HepG2 (cell line): ENCODE data around the gene SERTAD3. TPM values are rescaled to one million over a fixed set of nuclear protein-coding genes. Genes with fewer than 3 reads are reported as not detected.
A peak's percentile ranks its signal among the peaks of the same experiment; 100 is the strongest.

ENCODE experiments used
- FOXO1 ChIP-seq: sonication (generic); formaldehyde crosslinking; IDR thresholded peaks from 2 replicates; pipeline ENCODE4 v1.4.0; 2020; ENCODE audit warnings: missing genetic modification reagents
- GATAD1 ChIP-seq: IDR thresholded peaks from 2 replicates; pipeline ENCODE4 v1.6.1; 2016; ENCODE audit warnings: missing genetic modification reagents, missing compliant biosample characterization
- GFI1 ChIP-seq: sonication (generic); formaldehyde crosslinking; IDR thresholded peaks from 2 replicates; pipeline ENCODE4 v1.5.0; 2020; ENCODE audit warnings: missing genetic modification reagents, mild to moderate bottlenecking, borderline replicate concordance
- MBD4 ChIP-seq: IDR thresholded peaks from 2 replicates; pipeline ENCODE4 v1.6.1; 2012; ENCODE audit warnings: low read length, inconsistent platforms, borderline replicate concordance
- MTA3 ChIP-seq: sonication (generic); formaldehyde crosslinking; IDR thresholded peaks from 2 replicates; pipeline ENCODE4 v1.4.0; 2020; ENCODE audit warnings: missing genetic modification reagents
- PAF1 ChIP-seq: IDR thresholded peaks from 2 replicates; pipeline ENCODE4 v1.6.1; 2016; ENCODE audit warnings: missing genetic modification reagents, missing compliant biosample characterization
- TEF ChIP-seq: sonication (generic); formaldehyde crosslinking; IDR thresholded peaks from 2 replicates; pipeline ENCODE4 v1.5.0; 2020; ENCODE audit warnings: missing genetic modification reagents
- ZBTB14 ChIP-seq: sonication (generic); formaldehyde crosslinking; IDR thresholded peaks from 2 replicates; pipeline ENCODE4 v1.4.0; 2020; ENCODE audit warnings: missing genetic modification reagents
- ZNF235 ChIP-seq: sonication (generic); formaldehyde crosslinking; IDR thresholded peaks from 2 replicates; pipeline ENCODE4 v1.8.1; 2023; ENCODE audit warnings: mild to moderate bottlenecking, missing genetic modification reagents, borderline replicate concordance
- ZNF280D ChIP-seq: sonication (generic); formaldehyde crosslinking; IDR thresholded peaks from 2 replicates; pipeline ENCODE4 v1.5.1; 2020; ENCODE audit warnings: mild to moderate bottlenecking, missing genetic modification reagents
- ZNF282 ChIP-seq: fragments of 450-650 bp; IDR thresholded peaks from 2 replicates; pipeline ENCODE4 v1.6.1; 2018; ENCODE audit not compliant: partially characterized antibody
- ZNF326 ChIP-seq: sonication (generic); formaldehyde crosslinking; IDR thresholded peaks from 2 replicates; pipeline ENCODE4 v1.4.0; 2020; ENCODE audit warnings: missing genetic modification reagents, borderline replicate concordance
- ZNF501 ChIP-seq: sonication (generic); formaldehyde crosslinking; IDR thresholded peaks from 2 replicates; pipeline ENCODE4 v1.5.1; 2020; ENCODE audit warnings: mild to moderate bottlenecking, moderate library complexity, missing genetic modification reagents
- ZNF709 ChIP-seq: sonication (generic); formaldehyde crosslinking; IDR thresholded peaks from 2 replicates; pipeline ENCODE4 v1.5.0; 2020; ENCODE audit warnings: mild to moderate bottlenecking, missing genetic modification reagents
- polyA plus RNA-seq, 8 experiments: library from polyadenylated mRNA; depleted of rRNA in 3 of 8; stranded (reverse) in 7 of 8; unstranded in 1 of 8; fragments of >200 nt; fragmentation: Illumina TruSeq in 4 of 8; extraction: Trizol in 4 of 8; gene quantifications; 2 replicates each; pipeline versions ENCODE4 v1.2.1 to v1.2.3, GENCODE V29; 2011 to 2016; ENCODE audit warnings: low read depth in 4 of 8, missing spikeins in 1 of 8, mixed read lengths in 1 of 8; ENCODE audit not compliant: insufficient read depth in 1 of 8
- total RNA-seq, 5 experiments: library from RNA; depleted of rRNA; stranded (reverse); fragments of >200 nt; fragmentation: Illumina TruSeq; extraction: Trizol; gene quantifications; 2 replicates each; pipeline ENCODE4 v1.2.3, GENCODE V29; 2016; ENCODE audit warnings: low read depth in 1 of 5
- TF ChIP-seq, protein P1 (sequence below): sonication (generic); formaldehyde crosslinking; IDR thresholded peaks from 2 replicates; pipeline ENCODE4 v1.4.0; 2020; ENCODE audit warnings: mild to moderate bottlenecking, missing genetic modification reagents, borderline replicate concordance
- TF ChIP-seq, protein P2 (sequence below): sonication (generic); formaldehyde crosslinking; IDR thresholded peaks from 2 replicates; pipeline ENCODE4 v1.4.0; 2020; ENCODE audit warnings: missing genetic modification reagents, borderline replicate concordance

The SERTAD3 gene
- total and polyA plus RNA-seq, 2 of the 13 experiments (the other 11 are each of a cell fraction or from before 2014, with no cell fraction given), result 9.6 to 16.9 TPM

GRCh38 chr19:40444000-40444824, at the start of gene SERTAD3 (continued):
- 0 out of 2 replicates have a peak, but pooled peaks have one; percentile 26 for TF ChIP-seq ZBTB14 (CRISPR knock-in tag)
- peak; percentile 68 for TF ChIP-seq GATAD1 (CRISPR knock-in tag)
- no peak for TF ChIP-seq PAF1
- TF ChIP-seq, protein P1, sequence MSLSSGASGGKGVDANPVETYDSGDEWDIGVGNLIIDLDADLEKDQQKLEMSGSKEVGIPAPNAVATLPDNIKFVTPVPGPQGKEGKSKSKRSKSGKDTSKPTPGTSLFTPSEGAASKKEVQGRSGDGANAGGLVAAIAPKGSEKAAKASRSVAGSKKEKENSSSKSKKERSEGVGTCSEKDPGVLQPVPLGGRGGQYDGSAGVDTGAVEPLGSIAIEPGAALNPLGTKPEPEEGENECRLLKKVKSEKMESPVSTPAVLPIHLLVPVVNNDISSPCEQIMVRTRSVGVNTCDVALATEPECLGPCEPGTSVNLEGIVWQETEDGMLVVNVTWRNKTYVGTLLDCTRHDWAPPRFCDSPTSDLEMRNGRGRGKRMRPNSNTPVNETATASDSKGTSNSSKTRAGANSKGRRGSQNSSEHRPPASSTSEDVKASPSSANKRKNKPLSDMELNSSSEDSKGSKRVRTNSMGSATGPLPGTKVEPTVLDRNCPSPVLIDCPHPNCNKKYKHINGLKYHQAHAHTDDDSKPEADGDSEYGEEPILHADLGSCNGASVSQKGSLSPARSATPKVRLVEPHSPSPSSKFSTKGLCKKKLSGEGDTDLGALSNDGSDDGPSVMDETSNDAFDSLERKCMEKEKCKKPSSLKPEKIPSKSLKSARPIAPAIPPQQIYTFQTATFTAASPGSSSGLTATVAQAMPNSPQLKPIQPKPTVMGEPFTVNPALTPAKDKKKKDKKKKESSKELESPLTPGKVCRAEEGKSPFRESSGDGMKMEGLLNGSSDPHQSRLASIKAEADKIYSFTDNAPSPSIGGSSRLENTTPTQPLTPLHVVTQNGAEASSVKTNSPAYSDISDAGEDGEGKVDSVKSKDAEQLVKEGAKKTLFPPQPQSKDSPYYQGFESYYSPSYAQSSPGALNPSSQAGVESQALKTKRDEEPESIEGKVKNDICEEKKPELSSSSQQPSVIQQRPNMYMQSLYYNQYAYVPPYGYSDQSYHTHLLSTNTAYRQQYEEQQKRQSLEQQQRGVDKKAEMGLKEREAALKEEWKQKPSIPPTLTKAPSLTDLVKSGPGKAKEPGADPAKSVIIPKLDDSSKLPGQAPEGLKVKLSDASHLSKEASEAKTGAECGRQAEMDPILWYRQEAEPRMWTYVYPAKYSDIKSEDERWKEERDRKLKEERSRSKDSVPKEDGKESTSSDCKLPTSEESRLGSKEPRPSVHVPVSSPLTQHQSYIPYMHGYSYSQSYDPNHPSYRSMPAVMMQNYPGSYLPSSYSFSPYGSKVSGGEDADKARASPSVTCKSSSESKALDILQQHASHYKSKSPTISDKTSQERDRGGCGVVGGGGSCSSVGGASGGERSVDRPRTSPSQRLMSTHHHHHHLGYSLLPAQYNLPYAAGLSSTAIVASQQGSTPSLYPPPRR (CRISPR knock-in tag), result peak; percentile 29; the same call in 1 of the 2 replicates
- no peak for TF ChIP-seq MTA3 (CRISPR knock-in tag)
- no peak for TF ChIP-seq ZNF282
- TF ChIP-seq FOXO1 (CRISPR knock-in tag), result no peak
- no peak for TF ChIP-seq ZNF501
- TF ChIP-seq TEF, result 0 out of 2 replicates have a peak, but pooled peaks have one; percentile 37
- no peak for TF ChIP-seq ZNF326 (CRISPR knock-in tag)
- peak; percentile 77 for TF ChIP-seq ZNF709 (CRISPR knock-in tag)
- no peak for TF ChIP-seq ZNF280D (CRISPR knock-in tag)
- TF ChIP-seq MBD4, result no peak
- peak; percentile 57; the same call in 1 of the 2 replicates for TF ChIP-seq ZNF235
- TF ChIP-seq GFI1 (CRISPR knock-in tag), result no peak
- TF ChIP-seq, protein P2, sequence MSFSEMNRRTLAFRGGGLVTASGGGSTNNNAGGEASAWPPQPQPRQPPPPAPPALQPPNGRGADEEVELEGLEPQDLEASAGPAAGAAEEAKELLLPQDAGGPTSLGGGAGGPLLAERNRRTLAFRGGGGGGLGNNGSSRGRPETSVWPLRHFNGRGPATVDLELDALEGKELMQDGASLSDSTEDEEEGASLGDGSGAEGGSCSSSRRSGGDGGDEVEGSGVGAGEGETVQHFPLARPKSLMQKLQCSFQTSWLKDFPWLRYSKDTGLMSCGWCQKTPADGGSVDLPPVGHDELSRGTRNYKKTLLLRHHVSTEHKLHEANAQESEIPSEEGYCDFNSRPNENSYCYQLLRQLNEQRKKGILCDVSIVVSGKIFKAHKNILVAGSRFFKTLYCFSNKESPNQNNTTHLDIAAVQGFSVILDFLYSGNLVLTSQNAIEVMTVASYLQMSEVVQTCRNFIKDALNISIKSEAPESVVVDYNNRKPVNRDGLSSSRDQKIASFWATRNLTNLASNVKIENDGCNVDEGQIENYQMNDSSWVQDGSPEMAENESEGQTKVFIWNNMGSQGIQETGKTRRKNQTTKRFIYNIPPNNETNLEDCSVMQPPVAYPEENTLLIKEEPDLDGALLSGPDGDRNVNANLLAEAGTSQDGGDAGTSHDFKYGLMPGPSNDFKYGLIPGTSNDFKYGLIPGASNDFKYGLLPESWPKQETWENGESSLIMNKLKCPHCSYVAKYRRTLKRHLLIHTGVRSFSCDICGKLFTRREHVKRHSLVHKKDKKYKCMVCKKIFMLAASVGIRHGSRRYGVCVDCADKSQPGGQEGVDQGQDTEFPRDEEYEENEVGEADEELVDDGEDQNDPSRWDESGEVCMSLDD (CRISPR knock-in tag), result peak; percentile 49; the same call in 1 of the 2 replicates
